HL-60 (cell line): ENCODE measurements around the gene DOCK10.

ENCODE experiments used
- POLR2AphosphoS5 ChIP-seq: IDR thresholded peaks from 2 replicates; pipeline ENCODE4 v1.6.1; 2012; ENCODE audit warnings: low read depth
- SPI1 ChIP-seq: IDR thresholded peaks from 2 replicates; pipeline ENCODE4 v1.6.1; 2012; ENCODE audit warnings: low read depth, mild to moderate bottlenecking, borderline replicate concordance
- TF ChIP-seq, protein P1 (sequence below): IDR thresholded peaks from one replicate; pipeline ENCODE4 v1.5.1; 2011; ENCODE audit warnings: low read length, control low read depth, inconsistent platforms; ENCODE audit not compliant: insufficient read depth
- TF ChIP-seq, protein P2 (sequence below): IDR thresholded peaks from 2 replicates; pipeline ENCODE4 v1.6.1; 2012; ENCODE audit warnings: low read depth; ENCODE audit not compliant: insufficient replicate concordance

DNA sequence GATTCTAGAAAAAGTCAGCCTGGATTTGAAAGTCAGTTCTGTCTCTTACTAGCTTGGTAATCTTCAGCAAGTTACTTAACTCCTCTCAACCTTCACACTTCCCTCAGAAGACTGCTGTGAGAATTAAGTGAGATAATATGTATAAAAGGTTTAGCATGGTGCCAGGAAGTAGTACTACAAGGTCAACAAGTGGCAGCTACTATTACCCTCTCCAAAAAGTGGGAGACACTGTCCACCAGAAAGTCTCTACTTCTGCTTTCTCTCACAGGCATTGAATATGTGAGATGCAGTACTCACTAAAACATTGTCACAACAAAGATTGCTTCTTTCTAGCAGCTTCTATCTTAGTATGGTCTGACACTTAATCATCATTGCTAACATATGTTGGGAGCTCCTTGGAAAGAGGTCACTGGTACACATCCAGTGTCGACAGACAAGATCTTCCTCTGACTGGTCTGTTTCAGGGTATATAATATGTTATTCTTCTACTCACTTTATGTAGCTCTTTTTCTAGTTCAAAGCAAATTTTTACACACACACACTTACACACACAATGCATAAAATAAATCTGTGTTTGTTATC, 47.9 kb downstream of the DOCK10 start:
- TF ChIP-seq, protein P1, sequence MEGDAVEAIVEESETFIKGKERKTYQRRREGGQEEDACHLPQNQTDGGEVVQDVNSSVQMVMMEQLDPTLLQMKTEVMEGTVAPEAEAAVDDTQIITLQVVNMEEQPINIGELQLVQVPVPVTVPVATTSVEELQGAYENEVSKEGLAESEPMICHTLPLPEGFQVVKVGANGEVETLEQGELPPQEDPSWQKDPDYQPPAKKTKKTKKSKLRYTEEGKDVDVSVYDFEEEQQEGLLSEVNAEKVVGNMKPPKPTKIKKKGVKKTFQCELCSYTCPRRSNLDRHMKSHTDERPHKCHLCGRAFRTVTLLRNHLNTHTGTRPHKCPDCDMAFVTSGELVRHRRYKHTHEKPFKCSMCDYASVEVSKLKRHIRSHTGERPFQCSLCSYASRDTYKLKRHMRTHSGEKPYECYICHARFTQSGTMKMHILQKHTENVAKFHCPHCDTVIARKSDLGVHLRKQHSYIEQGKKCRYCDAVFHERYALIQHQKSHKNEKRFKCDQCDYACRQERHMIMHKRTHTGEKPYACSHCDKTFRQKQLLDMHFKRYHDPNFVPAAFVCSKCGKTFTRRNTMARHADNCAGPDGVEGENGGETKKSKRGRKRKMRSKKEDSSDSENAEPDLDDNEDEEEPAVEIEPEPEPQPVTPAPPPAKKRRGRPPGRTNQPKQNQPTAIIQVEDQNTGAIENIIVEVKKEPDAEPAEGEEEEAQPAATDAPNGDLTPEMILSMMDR: no peak
- no peak for TF ChIP-seq POLR2AphosphoS5
- TF ChIP-seq, protein P2, sequence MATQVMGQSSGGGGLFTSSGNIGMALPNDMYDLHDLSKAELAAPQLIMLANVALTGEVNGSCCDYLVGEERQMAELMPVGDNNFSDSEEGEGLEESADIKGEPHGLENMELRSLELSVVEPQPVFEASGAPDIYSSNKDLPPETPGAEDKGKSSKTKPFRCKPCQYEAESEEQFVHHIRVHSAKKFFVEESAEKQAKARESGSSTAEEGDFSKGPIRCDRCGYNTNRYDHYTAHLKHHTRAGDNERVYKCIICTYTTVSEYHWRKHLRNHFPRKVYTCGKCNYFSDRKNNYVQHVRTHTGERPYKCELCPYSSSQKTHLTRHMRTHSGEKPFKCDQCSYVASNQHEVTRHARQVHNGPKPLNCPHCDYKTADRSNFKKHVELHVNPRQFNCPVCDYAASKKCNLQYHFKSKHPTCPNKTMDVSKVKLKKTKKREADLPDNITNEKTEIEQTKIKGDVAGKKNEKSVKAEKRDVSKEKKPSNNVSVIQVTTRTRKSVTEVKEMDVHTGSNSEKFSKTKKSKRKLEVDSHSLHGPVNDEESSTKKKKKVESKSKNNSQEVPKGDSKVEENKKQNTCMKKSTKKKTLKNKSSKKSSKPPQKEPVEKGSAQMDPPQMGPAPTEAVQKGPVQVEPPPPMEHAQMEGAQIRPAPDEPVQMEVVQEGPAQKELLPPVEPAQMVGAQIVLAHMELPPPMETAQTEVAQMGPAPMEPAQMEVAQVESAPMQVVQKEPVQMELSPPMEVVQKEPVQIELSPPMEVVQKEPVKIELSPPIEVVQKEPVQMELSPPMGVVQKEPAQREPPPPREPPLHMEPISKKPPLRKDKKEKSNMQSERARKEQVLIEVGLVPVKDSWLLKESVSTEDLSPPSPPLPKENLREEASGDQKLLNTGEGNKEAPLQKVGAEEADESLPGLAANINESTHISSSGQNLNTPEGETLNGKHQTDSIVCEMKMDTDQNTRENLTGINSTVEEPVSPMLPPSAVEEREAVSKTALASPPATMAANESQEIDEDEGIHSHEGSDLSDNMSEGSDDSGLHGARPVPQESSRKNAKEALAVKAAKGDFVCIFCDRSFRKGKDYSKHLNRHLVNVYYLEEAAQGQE: no peak
- TF ChIP-seq SPI1: no peak
